ENCODE results near the gene ABL1.

Gene ABL1

GRCh38 chr9:130935648-130936271 is 100.7 kb downstream of the ABL1 start:
- DNase-seq = no peak

DNA sequence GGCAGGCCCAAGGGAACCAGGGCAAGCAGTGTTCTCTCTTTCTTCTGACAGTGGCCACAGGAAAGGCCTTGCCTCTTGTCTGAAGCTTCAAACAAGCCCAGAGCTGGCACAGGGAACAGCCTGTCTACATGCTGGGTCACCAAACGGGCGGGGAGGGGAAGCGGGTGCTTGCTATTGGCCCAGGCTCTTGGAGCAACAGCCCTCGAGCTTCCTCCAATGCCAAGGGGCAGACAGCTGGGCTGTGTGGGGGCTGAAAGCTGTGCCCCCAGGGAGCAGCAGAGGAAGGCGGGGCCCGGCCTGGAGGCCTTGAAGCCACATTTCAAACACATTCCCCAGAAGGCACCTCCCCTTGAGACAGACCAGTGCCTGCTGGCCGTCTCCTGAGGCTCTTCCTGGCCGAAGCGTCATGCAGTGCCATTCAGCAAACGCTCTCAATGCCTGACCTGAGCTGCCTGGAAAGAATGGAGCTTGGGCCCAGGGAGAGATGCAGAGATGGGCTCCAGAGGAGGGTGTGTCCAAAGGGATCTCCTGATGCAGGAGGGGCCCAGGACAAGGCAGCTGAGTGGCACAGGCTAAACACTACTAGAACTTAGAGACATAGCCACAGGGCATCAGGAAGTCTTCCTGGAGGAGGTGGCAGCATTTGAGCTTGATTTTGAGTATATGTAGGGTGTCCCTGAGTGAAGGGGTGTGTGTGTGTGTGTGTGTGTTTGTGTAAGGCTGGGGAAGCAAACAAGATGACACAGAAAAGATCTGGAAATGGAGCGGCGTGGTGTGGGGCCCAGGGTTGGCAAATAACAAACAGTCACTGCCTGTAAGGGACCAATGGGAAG is 101.4 kb downstream of the ABL1 start:
- DNase-seq = peak; percentile 12

All from kidney glomerular epithelial cell (primary cell).